Measurements from ENCODE around the gene MSRB2.

- TF ChIP-seq CTCF (IDR thresholded peaks at IDR 0.05; ENCODE audit: low read depth, low read length, poor library complexity, severe bottlenecking) (no peak), EZH2phosphoT487 (IDR thresholded peaks at IDR 0.05; ENCODE audit: borderline replicate concordance, low read length) (no peak)
Measured at GRCh38 chr10:23150610-23151009, 55.2 kb downstream of the MSRB2 start.
